Fibroblast of lung (primary cell): ENCODE results near the gene CPNE2. TPM values are rescaled to one million over a fixed set of nuclear protein-coding genes. Genes with fewer than 3 reads are reported as not detected.

Experiments used
- DNase-seq, 2 donors: peaks; one replicate each; pipeline versions ENCODE4 v3.0.0 to v3.0.0-alpha.2; 2010; ENCODE audit warnings: low read depth in 2 of 2
- H2AFZ ChIP-seq: 2 replicates; pipeline ENCODE4 v1.5.1; 2012; ENCODE audit warnings: low read length, control low read depth, inconsistent platforms
- H3K27ac ChIP-seq: 2 replicates; pipeline ENCODE4 v1.5.1; 2011; ENCODE audit warnings: low read length, control low read depth; ENCODE audit not compliant: insufficient read depth
- H3K27me3 ChIP-seq: 2 replicates; pipeline ENCODE4 v1.5.1; 2011; ENCODE audit warnings: mild to moderate bottlenecking, low read length; ENCODE audit not compliant: control insufficient read depth, insufficient read depth
- H3K36me3 ChIP-seq: 2 replicates; pipeline ENCODE4 v1.5.1; 2011; ENCODE audit warnings: low read length; ENCODE audit not compliant: control insufficient read depth, insufficient read depth
- H3K4me1 ChIP-seq: 2 replicates; pipeline ENCODE4 v1.5.1; 2011; ENCODE audit warnings: low read length; ENCODE audit not compliant: control insufficient read depth, insufficient read depth; ENCODE audit errors: extremely low read depth
- H3K4me2 ChIP-seq: 2 replicates; pipeline ENCODE4 v1.5.1; 2011; ENCODE audit warnings: low read length, control low read depth; ENCODE audit not compliant: insufficient read depth; ENCODE audit errors: extremely low read depth
- H3K4me3 ChIP-seq, 4 experiments: fragments of 200-600 bp in 1 of 4; sonication (generic) in 1 of 4; replicated peaks in 1 of 4; 2 replicates each; pipeline ENCODE4 v1.5.1; 2011 to 2016; ENCODE audit warnings: low read length in 4 of 4, low read depth in 3 of 4, mild to moderate bottlenecking in 3 of 4, control low read depth in 2 of 4, inconsistent platforms in 1 of 4, mixed read lengths in 1 of 4; ENCODE audit not compliant: insufficient read depth in 1 of 4; ENCODE audit errors: control extremely low read depth in 1 of 4
- H3K79me2 ChIP-seq: 2 replicates; pipeline ENCODE4 v1.5.1; 2012; ENCODE audit warnings: mild to moderate bottlenecking, low read length, inconsistent platforms; ENCODE audit not compliant: control insufficient read depth, insufficient read depth
- H3K9ac ChIP-seq: 2 replicates; pipeline ENCODE4 v1.5.1; 2011; ENCODE audit warnings: mild to moderate bottlenecking, low read length, control low read depth; ENCODE audit not compliant: insufficient read depth
- H3K9me3 ChIP-seq: 2 replicates; pipeline ENCODE4 v1.5.1; 2012; ENCODE audit warnings: low read depth, low read length; ENCODE audit not compliant: control insufficient read depth, insufficient read depth
- H4K20me1 ChIP-seq: 2 replicates; pipeline ENCODE4 v1.5.1; 2011; ENCODE audit warnings: low read length; ENCODE audit not compliant: control insufficient read depth, insufficient read depth; ENCODE audit errors: extremely low read depth
- EZH2 ChIP-seq: IDR thresholded peaks from 2 replicates; pipeline ENCODE4 v1.5.1; 2012; ENCODE audit warnings: low read length, control low read depth, mild to moderate bottlenecking; ENCODE audit errors: missing control alignments
- polyA minus RNA-seq: library from RNA; depleted of rRNA, polyadenylated mRNA; stranded (reverse); fragments of >200 nt; gene quantifications from 2 replicates; pipeline ENCODE4 v1.2.3, GENCODE V29; 2011; ENCODE audit warnings: low replicate concordance
- polyA plus RNA-seq, 2 donors: library from polyadenylated mRNA; depleted of rRNA in 1 of 2; stranded (reverse) in 1 of 2; unstranded in 1 of 2; fragments of >200 nt; gene quantifications; 2 replicates each; pipeline ENCODE4 v1.2.1, GENCODE V29; 2011 to 2012; ENCODE audit warnings: missing spikeins in 1 of 2
- total RNA-seq: library from RNA; depleted of rRNA; stranded (reverse); fragments of >200 nt; gene quantifications from 2 replicates; pipeline ENCODE4 v1.2.1, GENCODE V29; 2014
- TF ChIP-seq, protein P1 (sequence below), 2 donors: IDR thresholded peaks in 1 of 2; conservative IDR thresholded peaks in 1 of 2; 1 replicate in 1 of 2; 2 replicates in 1 of 2; pipeline ENCODE4 v1.5.1; 2011 to 2012; ENCODE audit warnings: low read length in 2 of 2, control low read depth in 1 of 2, inconsistent platforms in 1 of 2, low read depth in 1 of 2, mild to moderate bottlenecking in 1 of 2

The CPNE2 gene
- total RNA-seq = 14.6 and 20.5 TPM in 2 replicates
- polyA plus RNA-seq = 39.6 and 42.0 TPM in 2 replicates
- polyA plus RNA-seq (2012) = 36.1 and 37.6 TPM in 2 replicates
- polyA minus RNA-seq = 55.2 and 78.1 TPM in 2 replicates

DNA sequence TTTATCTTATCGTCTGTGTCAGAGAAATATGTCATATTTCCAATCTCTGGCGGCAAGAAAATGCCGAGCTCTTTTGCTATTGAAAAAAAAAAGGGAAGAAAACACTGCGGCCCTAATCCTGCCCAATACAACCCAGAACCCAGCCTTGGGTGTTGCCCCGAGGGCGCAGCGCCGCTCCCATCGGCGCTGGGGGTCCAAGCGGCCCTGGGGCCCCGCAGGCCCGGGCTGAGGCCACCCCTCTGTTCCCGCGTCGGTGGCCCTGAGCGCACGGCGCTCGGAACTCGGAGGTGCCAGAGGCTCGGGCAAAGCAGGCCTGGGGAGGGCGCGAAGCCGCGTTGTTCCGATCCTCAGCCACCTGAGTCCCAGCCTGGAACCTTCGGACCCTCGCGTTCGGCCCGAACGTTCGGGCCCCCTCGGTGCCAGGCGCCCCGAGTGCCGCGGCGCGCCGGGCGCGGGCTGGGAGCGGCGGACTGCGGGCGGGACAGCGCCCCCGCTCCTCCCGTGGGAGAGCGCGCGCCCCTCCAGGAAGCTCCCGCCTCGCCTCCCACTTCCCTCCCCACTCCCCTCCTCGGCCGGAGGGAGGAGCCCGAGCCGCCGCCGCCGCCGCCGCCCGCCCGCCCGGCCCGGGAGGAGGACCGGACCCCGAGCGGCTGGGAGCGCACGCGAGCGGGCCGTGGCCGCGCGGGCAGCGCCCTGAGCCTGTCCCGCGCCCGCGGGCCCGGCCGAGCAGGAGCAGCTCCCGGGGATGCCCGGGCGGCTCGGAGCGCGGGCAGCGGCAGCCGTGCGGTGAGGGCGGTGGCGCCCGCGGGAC lies at the start of gene CPNE2:
CPNE2 (plus strand) TSS at position 609 of the 811 bp plus-strand sequence. CDS start 18,160 bp downstream, outside the sequence.
- Histone ChIP-seq H3K9ac (peak within 1 kb of the TSS; percentile 68), H3K9me3 (no peaks in the 10 kb centered on the region), H3K27ac (peak within 1 kb of the TSS; percentile 27), H3K36me3 (no peaks in the 10 kb centered on the region), H4K20me1 (no peaks in the 10 kb centered on the region), H3K4me3 (peak within 1 kb of the TSS; percentile 49 to 68 (median 61)), H3K4me1 (peaks cover 8% of the 10 kb centered on the region), H3K79me2 (peaks cover 2% of the 10 kb centered on the region), H3K4me2 (peak within 1 kb of the TSS; percentile 96), H2AFZ (peak within 1 kb of the TSS; percentile 82), H3K27me3 (no peaks in the 10 kb centered on the region)
- no peak for TF ChIP-seq EZH2
- TF ChIP-seq, protein P1, sequence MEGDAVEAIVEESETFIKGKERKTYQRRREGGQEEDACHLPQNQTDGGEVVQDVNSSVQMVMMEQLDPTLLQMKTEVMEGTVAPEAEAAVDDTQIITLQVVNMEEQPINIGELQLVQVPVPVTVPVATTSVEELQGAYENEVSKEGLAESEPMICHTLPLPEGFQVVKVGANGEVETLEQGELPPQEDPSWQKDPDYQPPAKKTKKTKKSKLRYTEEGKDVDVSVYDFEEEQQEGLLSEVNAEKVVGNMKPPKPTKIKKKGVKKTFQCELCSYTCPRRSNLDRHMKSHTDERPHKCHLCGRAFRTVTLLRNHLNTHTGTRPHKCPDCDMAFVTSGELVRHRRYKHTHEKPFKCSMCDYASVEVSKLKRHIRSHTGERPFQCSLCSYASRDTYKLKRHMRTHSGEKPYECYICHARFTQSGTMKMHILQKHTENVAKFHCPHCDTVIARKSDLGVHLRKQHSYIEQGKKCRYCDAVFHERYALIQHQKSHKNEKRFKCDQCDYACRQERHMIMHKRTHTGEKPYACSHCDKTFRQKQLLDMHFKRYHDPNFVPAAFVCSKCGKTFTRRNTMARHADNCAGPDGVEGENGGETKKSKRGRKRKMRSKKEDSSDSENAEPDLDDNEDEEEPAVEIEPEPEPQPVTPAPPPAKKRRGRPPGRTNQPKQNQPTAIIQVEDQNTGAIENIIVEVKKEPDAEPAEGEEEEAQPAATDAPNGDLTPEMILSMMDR (conservative IDR thresholded peaks at IDR 0.05 in 1 of 2, IDR thresholded peaks at IDR 0.05 in 1 of 2; ENCODE audit: low read depth in 1 of 2, low read length in 2 of 2) = no peak
- DNase-seq = peak; percentile 30 to 62

GRCh38 chr16:57043248-57043647 lies 49.1 kb upstream of the CPNE2 start:
- no peak for DNase-seq
- Histone ChIP-seq H3K9ac (no peak overlapping the region), H3K27me3 (no peaks in the 10 kb centered on the region), H3K79me2 (no peaks in the 10 kb centered on the region), H3K4me2 (no peak overlapping the region), H3K9me3 (no peaks in the 10 kb centered on the region), H3K4me3 (no peak overlapping the region), H3K4me1 (peaks cover 5% of the 10 kb centered on the region), H3K36me3 (peaks cover 23% of the 10 kb centered on the region), H2AFZ (no peak overlapping the region), H3K27ac (no peak overlapping the region), H4K20me1 (no peaks in the 10 kb centered on the region)
- TF ChIP-seq EZH2 = no peak
- TF ChIP-seq, protein P1 (conservative IDR thresholded peaks at IDR 0.05 in 1 of 2, IDR thresholded peaks at IDR 0.05 in 1 of 2; ENCODE audit: low read depth in 1 of 2, low read length in 2 of 2) = no peak

- Histone ChIP-seq H3K79me2 (no peaks in the 10 kb centered on the region), H3K36me3 (peaks cover 22% of the 10 kb centered on the region), H3K27me3 (no peaks in the 10 kb centered on the region), H3K4me2 (no peak overlapping the region), H4K20me1 (no peaks in the 10 kb centered on the region), H3K9ac (no peak overlapping the region), H3K27ac (no peak overlapping the region), H3K4me1 (peaks cover 5% of the 10 kb centered on the region), H2AFZ (no peak overlapping the region), H3K9me3 (no peaks in the 10 kb centered on the region), H3K4me3 (no peak overlapping the region)
- peak in 1 of 2 donors; percentile 25 for DNase-seq
- TF ChIP-seq EZH2 = no peak
- TF ChIP-seq, protein P1 (conservative IDR thresholded peaks at IDR 0.05 in 1 of 2, IDR thresholded peaks at IDR 0.05 in 1 of 2; ENCODE audit: low read depth in 1 of 2, low read length in 2 of 2) = no peak
Observed at GRCh38 chr16:57044931-57045693, 47.3 kb upstream of the CPNE2 start.
